ENCODE data around the gene ENSA.

Gene ENSA

DNA sequence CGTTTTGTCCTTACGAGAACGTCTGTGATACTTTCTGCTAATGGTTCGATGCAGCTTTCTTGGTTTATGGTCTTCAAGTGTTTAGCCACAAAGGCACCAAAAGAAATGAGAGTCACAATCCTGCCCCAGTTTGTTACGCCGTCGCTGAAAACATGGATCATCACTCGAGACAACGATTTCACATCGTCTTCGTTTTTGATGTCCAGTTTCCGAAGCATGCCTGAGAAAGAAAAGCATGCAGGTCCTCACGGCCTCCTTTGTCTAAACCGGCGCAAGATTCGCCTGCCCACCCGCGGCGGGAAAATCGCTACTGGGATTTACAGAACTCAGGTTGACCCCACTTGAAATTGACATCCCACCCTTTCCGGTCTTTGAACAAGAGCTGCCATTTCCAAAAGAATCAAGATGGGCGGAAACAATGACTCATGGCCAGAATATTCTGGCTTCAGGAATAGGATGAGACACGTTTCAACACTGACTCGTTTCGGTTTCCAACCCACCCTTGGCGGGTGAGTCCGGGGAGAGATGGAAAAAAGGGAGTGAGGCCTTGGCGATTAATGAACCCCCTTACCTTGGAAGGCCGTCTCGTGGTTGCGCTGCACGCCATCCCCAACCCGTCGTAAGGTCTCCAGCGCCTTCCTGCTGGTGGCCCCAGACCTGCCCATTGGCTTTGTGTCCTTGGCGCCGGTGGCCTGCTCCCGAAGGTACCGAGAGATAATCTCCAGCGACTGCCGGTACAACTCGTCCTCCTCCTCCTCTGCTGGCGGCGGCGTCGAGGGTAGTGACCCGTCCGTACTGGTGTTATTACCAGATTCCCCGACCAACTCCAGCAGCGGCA is 50.9 kb downstream of the ENSA start:
- TF ChIP-seq, protein P1, sequence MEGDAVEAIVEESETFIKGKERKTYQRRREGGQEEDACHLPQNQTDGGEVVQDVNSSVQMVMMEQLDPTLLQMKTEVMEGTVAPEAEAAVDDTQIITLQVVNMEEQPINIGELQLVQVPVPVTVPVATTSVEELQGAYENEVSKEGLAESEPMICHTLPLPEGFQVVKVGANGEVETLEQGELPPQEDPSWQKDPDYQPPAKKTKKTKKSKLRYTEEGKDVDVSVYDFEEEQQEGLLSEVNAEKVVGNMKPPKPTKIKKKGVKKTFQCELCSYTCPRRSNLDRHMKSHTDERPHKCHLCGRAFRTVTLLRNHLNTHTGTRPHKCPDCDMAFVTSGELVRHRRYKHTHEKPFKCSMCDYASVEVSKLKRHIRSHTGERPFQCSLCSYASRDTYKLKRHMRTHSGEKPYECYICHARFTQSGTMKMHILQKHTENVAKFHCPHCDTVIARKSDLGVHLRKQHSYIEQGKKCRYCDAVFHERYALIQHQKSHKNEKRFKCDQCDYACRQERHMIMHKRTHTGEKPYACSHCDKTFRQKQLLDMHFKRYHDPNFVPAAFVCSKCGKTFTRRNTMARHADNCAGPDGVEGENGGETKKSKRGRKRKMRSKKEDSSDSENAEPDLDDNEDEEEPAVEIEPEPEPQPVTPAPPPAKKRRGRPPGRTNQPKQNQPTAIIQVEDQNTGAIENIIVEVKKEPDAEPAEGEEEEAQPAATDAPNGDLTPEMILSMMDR (conservative IDR thresholded peaks at IDR 0.05; ENCODE audit: low read depth, low read length): no peak
- peak; percentile 95 for DNase-seq (ENCODE audit: low read depth)
- H3K4me3 ChIP-seq (ENCODE audit: low read depth, low read length): peak overlapping the region; percentile 99

DNA sequence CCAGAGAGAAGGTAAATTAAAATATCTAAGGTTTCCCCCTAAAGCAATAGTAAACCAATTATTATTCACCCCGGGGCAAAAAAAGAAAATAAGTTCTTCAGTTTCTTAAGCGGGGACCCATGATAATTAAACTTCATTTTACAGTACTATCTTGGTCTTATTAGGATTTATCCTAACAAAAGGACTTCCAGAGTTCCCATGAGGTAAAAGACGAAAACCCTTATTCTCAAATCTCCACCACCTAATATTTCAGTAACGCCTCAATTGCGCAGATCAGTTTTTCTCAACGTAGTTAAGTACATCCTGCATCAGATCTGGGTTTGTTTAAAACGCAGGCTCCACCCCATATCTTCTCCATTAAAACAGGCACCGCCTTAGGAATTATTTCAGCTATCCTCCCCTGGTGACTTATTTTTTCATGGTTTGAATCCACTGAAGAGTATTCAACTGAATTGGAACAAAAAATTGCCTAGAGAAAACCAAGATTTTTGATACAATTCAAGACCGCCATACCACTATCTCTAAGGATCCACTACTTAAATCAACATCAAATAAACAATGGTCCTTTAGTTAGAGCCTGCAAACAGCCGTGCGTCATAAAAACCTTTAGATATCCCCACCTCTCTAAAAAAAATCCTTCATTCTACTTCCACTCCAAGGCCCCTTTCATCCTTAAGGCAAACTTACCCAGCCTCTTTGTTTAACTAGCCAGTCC is 51.7 kb downstream of the ENSA start:
- TF ChIP-seq, protein P1 (conservative IDR thresholded peaks at IDR 0.05; ENCODE audit: low read depth, low read length): no peak
- peak; percentile 71 for DNase-seq (ENCODE audit: low read depth)

DNA sequence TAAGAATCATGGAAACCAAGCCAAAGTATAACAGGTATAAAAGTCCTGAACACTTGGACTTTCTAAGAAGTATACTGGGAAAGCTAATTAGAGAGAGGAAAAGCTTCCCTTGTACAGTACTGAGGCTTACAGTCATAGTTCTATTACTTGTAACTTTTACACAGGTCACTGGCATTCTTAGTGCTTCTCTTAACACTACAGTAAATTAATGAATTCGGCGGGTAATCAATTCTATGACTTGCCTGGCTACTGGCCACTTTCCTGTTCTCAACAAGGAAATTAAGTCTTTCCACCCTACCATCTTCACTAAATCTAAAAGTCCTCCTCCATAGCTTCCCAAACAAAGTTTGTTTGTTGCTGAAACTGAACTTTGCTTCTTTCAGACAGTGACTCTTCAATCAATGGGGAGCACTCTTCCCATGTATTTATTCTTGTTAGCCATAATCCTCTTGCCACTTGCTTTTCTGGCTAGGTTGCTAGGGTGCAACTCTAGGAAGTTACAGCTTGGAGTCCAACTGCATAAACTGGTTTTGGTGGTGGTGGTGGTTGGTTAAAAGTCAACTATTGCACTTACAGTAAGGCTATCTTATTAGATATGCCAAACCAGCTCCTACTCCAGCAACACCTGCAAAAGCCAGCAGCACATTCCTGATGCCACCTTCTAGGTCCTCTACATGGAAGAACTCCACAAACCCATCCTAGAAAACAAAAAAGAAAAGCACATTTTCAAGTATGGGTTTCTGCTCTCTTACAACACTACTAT is 52.4 kb downstream of the ENSA start:
- DNase-seq (ENCODE audit: low read depth): peak; percentile 50
- TF ChIP-seq, protein P1 (conservative IDR thresholded peaks at IDR 0.05; ENCODE audit: low read depth, low read length): no peak
- H3K4me3 ChIP-seq (ENCODE audit: low read depth, low read length): peak overlapping the region; percentile 99

More for the DNA sequence above, 51.7 kb downstream of the ENSA start:
- peak overlapping the region; percentile 99 for H3K4me3 ChIP-seq (ENCODE audit: low read depth, low read length)

DNA sequence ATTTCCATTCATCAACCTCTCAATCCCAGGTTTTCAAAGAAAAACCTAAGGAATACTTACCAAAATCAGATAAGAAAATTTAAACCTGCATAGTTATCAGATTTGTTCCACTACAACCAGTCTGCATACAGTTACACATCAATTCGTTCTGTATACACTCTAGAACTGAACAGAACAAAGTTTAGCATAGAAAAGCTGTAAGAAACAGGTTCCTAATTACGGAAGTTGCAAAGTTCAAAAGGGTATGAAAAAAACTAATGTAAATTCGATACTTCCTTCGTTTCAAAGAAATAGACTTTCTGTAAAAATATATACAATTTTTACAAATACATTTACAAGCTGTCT is 53.1 kb downstream of the ENSA start:
- DNase-seq (ENCODE audit: low read depth): no peak
- peak overlapping the region; percentile 99 for H3K4me3 ChIP-seq (ENCODE audit: low read depth, low read length)
- TF ChIP-seq, protein P1 (conservative IDR thresholded peaks at IDR 0.05; ENCODE audit: low read depth, low read length): no peak

DNA sequence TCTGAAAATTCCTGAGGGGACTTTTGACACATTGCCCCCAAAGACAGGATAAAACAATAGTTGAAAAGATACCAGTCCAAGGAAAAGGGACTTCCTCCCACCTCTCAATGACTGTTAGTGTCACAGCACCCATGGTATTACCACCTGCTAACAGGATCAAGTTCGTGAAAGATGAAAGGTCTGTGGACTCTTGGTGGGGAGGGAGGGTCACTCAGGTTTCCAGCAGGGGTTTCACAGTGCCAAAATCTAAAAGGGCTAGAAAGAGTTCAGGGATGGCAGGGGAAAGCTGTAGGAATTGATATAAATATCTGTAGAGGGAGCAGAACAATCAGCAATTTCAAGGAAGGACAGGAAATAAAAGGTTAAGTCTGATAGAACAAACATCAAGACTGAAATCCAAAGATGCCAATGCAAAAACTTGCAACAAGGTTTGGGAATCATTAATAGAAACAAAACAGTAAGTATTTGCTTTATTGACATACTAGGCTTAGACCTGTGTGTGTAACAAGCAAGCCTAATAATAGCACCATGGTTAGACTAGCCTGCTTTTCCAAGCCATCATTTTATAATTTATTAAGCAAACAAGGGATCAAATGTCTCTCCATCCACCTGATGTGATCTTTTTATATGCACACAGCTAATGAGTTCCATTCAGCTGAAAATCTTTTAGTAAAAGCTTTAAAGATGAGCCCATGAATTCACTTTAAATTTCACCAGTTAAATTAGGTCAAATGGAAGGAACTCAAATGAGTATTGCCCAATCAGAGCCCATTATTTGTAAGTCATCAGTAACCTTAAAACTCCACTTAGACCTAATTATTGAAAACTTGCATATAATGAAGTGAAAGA is 53.7 kb downstream of the ENSA start:
- peak overlapping the region; percentile 99 for H3K4me3 ChIP-seq (ENCODE audit: low read depth, low read length)
- TF ChIP-seq, protein P1 (conservative IDR thresholded peaks at IDR 0.05; ENCODE audit: low read depth, low read length): no peak
- peak; percentile 47 for DNase-seq (ENCODE audit: low read depth)

DNA sequence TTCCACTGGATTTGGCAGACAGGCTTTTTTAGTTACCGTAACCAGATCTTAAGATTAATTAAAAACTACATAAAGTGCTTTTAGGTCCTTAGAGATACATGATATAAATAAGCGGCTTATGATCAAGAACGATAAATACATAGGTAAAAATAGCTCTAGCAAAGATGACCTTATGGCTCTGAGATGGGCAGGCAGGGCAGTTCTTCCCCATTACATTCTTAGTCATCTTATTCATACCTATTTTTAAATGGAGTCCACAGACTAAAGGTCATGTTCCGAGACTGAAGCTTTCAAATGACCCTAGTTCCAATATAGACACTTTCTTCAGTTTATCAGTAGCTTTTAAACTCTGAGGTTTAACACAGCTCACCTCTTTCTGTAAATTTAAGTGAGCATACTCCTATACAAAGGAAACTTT is 54.3 kb downstream of the ENSA start:
- H3K4me3 ChIP-seq (ENCODE audit: low read depth, low read length): peak overlapping the region; percentile 99
- DNase-seq (ENCODE audit: low read depth): peak; percentile 26
- TF ChIP-seq, protein P1 (conservative IDR thresholded peaks at IDR 0.05; ENCODE audit: low read depth, low read length): no peak

Data from choroid plexus epithelial cell (primary cell).